ENCODE measurements around the gene CUL9. TPM values are rescaled to one million over a fixed set of nuclear protein-coding genes. Genes with fewer than 3 reads are reported as not detected.
A peak's percentile ranks its signal among the peaks of the same experiment; 100 is the strongest.

CUL9 gene
- total RNA-seq, 2 experiments from 2014 or later, result 34.0 to 35.1 TPM

DNA sequence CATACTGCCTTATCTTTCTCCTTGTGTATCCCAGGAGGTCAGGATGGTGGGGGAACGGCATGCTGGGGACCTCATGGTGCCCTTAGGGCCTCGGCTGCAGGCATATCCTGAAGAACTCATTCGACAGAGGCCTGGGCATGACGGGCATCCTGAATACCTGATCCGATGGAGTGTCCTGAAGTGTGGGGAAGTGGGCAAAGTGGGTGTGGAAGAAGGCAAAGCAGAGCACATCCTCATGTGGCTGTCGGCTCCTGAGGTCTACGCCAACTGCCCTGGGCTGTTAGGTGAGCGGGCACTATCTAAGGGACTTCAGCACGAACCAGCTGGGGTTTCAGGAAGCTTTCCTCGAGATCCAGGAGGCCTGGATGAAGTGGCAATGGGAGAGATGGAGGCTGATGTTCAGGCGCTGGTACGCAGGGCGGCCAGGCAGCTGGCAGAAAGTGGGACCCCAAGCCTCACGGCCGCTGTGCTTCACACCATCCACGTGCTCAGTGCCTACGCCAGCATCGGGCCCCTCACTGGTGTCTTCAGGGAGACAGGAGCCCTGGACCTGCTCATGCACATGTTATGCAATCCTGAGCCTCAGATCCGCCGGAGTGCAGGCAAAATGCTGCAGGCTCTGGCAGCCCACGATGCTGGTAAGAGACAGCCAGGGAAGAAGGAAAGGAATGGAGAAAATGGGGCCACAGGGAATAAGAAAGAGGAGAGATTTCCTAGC, 2.4 kb downstream of the CUL9 start:
- CTCF ChIA-PET, result interaction anchor here (0.5 to 1.1 kb wide), 3 partner anchors 10 to 1137 kb away, joined by 3 to 4 read pairs (median 3); no protein-coding TSS in a partner anchor
- peak overlapping the region; percentile 61 for H3K27ac Mint-ChIP-seq
- H3K4me1 Mint-ChIP-seq, result peaks cover 49% of the 10 kb centered on the region

DNA sequence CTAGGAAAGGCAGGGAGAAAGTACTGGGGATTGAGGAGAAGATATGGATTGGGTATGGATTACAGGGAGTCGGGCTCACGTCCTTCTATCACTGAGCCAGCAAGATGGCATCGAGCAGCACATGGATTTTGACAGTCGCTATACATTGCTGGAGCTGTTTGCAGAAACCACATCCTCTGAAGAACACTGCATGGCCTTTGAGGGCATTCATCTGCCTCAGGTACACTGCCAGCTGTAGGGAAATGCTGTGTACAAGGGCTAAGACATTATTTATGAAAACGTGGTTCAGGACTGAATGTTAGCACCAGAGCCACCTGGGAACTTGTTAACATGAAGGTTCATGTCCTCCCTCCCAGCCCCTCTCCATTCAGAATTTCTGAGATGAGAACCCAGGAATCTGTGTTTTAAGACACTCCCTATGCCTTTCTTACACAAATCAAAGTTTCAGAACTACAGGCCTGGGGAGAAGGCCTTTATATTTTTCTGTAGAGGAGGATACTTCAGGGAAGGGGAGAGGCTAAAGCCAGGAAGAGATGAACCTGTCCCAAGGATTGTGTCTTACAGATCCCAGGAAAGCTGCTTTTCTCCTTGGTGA, 3.5 kb downstream of the CUL9 start:
- H3K27ac Mint-ChIP-seq, result peak overlapping the region; percentile 63
- no peaks in the 10 kb centered on the region for H3K27me3 Mint-ChIP-seq
- no peaks in the 10 kb centered on the region for H3K9me3 Mint-ChIP-seq (ENCODE audit: low read depth)
- H3K36me3 Mint-ChIP-seq (ENCODE audit: low read depth), result peaks cover 37% of the 10 kb centered on the region
- ChIA-PET POLR2A (no interaction called here), CTCF (interaction anchor here (0.9 to 1.1 kb wide), 2 partner anchors 11 to 36 kb away, joined by 3 to 4 read pairs; no protein-coding TSS in a partner anchor)
- ATAC-seq (peak; percentile 37), DNase-seq (no peak)
- intact Hi-C loops (cut with DNase I, micrococcal nuclease), result no loop called here
- no peak overlapping the region for H3K4me3 Mint-ChIP-seq
- peaks cover 52% of the 10 kb centered on the region for H3K4me1 Mint-ChIP-seq

More for the DNA sequence above, 2.4 kb downstream of the CUL9 start:
- peak overlapping the region; percentile 28 for H3K4me3 Mint-ChIP-seq
- intact Hi-C loops (cut with DNase I, micrococcal nuclease), result no loop called here
- ATAC-seq (no peak), DNase-seq (no peak)
- peaks cover 32% of the 10 kb centered on the region for H3K36me3 Mint-ChIP-seq (ENCODE audit: low read depth)
- POLR2A ChIA-PET, result no interaction called here
- H3K27me3 Mint-ChIP-seq, result no peaks in the 10 kb centered on the region
- no peaks in the 10 kb centered on the region for H3K9me3 Mint-ChIP-seq (ENCODE audit: low read depth)

DNA sequence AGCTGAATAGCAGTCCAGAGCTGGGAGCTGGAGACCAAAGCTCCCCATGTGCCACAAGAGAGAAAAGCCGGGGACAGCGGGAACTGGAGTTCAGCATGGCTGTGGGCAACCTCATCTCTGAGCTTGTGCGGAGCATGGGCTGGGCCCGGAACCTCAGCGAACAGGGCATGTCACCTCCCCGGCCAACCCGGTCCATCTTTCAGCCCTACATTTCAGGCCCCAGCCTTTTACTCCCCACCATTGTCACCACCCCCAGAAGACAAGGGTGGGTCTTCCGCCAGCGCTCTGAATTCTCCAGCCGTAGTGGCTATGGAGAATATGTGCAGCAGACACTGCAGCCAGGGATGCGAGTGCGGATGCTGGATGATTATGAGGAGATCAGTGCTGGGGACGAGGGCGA, 4.0 kb downstream of the CUL9 start:
- peaks cover 38% of the 10 kb centered on the region for H3K36me3 Mint-ChIP-seq (ENCODE audit: low read depth)
- ATAC-seq (no peak), DNase-seq (no peak)
- POLR2A ChIA-PET, result no interaction called here
- no peaks in the 10 kb centered on the region for H3K27me3 Mint-ChIP-seq
- intact Hi-C loops (cut with DNase I, micrococcal nuclease), result no loop called here
- H3K9me3 Mint-ChIP-seq (ENCODE audit: low read depth), result no peaks in the 10 kb centered on the region
- peaks cover 55% of the 10 kb centered on the region for H3K4me1 Mint-ChIP-seq
- H3K27ac Mint-ChIP-seq, result peak overlapping the region; percentile 63
- H3K4me3 Mint-ChIP-seq, result no peak overlapping the region
- CTCF ChIA-PET, result interaction anchor here (0.9 kb wide), 1 partner anchor 36 kb away, joined by 3 read pairs; no protein-coding TSS in a partner anchor

DNA sequence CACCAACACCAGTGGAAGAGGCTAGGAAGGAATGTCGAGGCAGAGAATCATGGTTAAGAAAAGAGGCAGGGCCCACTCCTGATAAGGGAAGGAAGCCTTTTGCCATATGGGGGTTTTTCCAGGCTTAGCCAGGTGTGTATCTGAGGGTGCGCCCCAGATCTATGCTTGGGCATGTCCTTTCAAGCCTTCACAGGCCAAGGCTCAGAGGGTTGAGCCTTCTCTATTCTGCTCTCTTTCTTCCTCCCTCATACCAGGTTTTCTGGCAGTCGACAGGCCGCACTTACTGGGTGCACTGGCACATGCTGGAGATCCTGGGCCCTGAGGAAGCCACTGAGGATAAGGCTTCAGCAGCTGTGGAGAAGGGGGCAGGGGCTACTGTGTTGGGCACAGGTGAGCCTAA, 4.7 kb downstream of the CUL9 start:
- intact Hi-C loops (cut with DNase I, micrococcal nuclease), result no loop called here
- ChIA-PET CTCF (no interaction called here), POLR2A (no interaction called here)
- Mint-ChIP-seq H3K4me3 (no peak overlapping the region), H3K4me1 (peaks cover 48% of the 10 kb centered on the region), H3K9me3 (ENCODE audit: low read depth) (no peaks in the 10 kb centered on the region), H3K27ac (peak overlapping the region; percentile 52), H3K36me3 (ENCODE audit: low read depth) (peaks cover 36% of the 10 kb centered on the region), H3K27me3 (no peaks in the 10 kb centered on the region)
- ATAC-seq (no peak), DNase-seq (no peak)

DNA sequence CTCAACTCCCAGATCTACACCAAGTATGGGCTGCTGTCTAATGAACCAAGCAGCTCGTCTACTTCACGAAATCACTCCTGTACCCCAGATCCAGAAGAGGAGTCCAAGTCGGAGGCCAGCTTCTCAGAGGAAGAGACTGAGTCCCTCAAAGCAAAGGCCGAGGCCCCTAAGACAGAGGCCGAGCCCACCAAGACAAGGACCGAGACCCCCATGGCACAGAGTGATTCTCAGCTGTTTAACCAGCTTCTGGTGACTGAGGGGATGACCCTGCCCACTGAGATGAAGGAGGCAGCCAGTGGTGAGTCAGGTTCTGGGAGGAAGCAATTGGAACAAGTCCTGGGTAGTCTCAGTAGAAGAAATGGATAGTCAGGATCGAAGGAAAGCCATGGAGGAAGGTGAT, 5.8 kb downstream of the CUL9 start:
- Mint-ChIP-seq H3K4me3 (no peak overlapping the region), H3K27ac (no peak overlapping the region), H3K27me3 (no peaks in the 10 kb centered on the region), H3K36me3 (ENCODE audit: low read depth) (peaks cover 39% of the 10 kb centered on the region), H3K9me3 (ENCODE audit: low read depth) (no peaks in the 10 kb centered on the region), H3K4me1 (peaks cover 44% of the 10 kb centered on the region)
- DNase-seq, result no peak
- ATAC-seq, result no peak
- ChIA-PET POLR2A (no interaction called here), CTCF (interaction anchor here (0.5 to 1.1 kb wide), 3 partner anchors 14 to 413 kb away, joined by 3 to 4 read pairs (median 4); no protein-coding TSS in a partner anchor)
- intact Hi-C loops (cut with DNase I, micrococcal nuclease), result no loop called here

DNA sequence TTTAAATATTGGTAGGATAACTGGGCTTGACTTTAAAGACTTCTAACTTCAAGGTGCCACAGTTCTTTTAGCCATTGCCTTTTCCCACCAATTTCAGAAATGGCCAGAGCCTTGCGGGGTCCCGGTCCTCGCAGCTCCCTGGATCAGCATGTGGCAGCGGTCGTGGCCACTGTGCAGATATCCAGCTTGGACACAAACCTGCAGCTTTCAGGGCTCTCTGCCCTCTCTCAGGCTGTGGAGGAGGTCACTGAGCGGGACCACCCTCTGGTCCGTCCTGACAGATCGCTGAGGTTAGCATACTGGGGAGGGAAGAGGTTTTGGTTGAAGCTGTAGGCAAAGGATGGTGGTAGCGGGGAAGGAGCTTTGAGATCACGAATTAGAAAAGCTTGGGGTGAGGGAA, 6.4 kb downstream of the CUL9 start:
- intact Hi-C loops (cut with DNase I, micrococcal nuclease), result no loop called here
- no peaks in the 10 kb centered on the region for H3K9me3 Mint-ChIP-seq (ENCODE audit: low read depth)
- H3K4me3 Mint-ChIP-seq, result no peak overlapping the region
- ATAC-seq (no peak), DNase-seq (no peak)
- H3K27me3 Mint-ChIP-seq, result no peaks in the 10 kb centered on the region
- H3K4me1 Mint-ChIP-seq, result peaks cover 38% of the 10 kb centered on the region
- POLR2A ChIA-PET, result no interaction called here
- H3K27ac Mint-ChIP-seq, result no peak overlapping the region
- H3K36me3 Mint-ChIP-seq (ENCODE audit: low read depth), result peaks cover 44% of the 10 kb centered on the region
- CTCF ChIA-PET, result interaction anchor here (0.5 to 1.1 kb wide), 3 partner anchors 44 to 412 kb away, joined by 3 to 4 read pairs (median 3); no protein-coding TSS in a partner anchor

DNA sequence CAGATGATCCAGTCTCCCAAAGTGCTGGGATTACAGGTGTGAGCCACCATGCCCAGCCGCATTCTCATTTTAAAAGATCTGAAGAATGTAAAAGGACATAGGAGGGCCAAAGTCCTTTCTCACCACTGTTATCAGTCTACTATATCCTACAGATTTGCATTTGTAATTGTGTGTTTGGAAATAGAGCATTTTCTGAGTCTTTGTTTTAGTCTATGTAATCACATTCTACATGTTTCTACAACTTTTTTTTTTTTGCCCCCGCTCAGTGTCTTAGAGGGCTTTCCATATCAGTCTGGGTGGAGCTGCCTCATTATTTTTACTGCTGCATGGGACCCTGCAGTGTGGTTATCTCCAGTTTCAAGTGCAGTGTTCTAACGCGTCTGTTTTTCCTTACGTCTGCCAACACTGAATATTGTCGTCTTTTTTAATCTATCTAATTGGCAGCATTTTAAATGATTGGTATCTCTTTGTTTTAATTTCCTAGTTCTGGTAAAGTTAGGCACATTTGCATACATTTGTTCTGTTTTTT, 7.8 kb downstream of the CUL9 start:
- CTCF ChIA-PET, result no interaction called here

DNA sequence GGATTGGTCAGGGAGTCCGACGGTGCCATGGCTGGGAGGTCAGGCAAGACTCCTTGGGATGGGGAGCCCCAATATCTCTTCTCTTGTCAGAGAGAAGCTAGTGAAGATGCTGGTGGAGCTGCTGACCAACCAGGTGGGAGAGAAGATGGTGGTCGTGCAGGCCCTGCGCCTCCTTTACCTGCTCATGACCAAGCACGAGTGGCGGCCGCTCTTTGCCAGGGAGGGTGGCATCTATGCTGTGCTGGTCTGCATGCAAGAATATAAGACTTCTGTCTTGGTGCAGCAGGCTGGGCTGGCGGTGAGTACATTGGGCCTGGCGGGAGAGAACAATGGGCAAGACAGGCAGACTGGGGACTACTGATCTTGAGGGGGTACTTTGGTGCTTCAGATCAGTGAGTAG, 10.9 kb downstream of the CUL9 start:
- DNase-seq (no peak), ATAC-seq (no peak)
- Mint-ChIP-seq H3K36me3 (ENCODE audit: low read depth) (peaks cover 39% of the 10 kb centered on the region), H3K4me1 (peaks cover 10% of the 10 kb centered on the region), H3K27ac (no peak overlapping the region), H3K27me3 (no peaks in the 10 kb centered on the region), H3K9me3 (ENCODE audit: low read depth) (no peaks in the 10 kb centered on the region), H3K4me3 (no peak overlapping the region)
- intact Hi-C loops (cut with DNase I, micrococcal nuclease), result no loop called here
- ChIA-PET POLR2A (no interaction called here), CTCF (no interaction called here)

More for the DNA sequence above, 7.8 kb downstream of the CUL9 start:
- Mint-ChIP-seq H3K27ac (no peak overlapping the region), H3K36me3 (ENCODE audit: low read depth) (peaks cover 45% of the 10 kb centered on the region), H3K9me3 (ENCODE audit: low read depth) (no peaks in the 10 kb centered on the region), H3K27me3 (no peaks in the 10 kb centered on the region), H3K4me1 (peaks cover 24% of the 10 kb centered on the region), H3K4me3 (no peak overlapping the region)
- intact Hi-C loops (cut with DNase I, micrococcal nuclease), result no loop called here
- DNase-seq (no peak), ATAC-seq (no peak)
- POLR2A ChIA-PET, result no interaction called here

DNA sequence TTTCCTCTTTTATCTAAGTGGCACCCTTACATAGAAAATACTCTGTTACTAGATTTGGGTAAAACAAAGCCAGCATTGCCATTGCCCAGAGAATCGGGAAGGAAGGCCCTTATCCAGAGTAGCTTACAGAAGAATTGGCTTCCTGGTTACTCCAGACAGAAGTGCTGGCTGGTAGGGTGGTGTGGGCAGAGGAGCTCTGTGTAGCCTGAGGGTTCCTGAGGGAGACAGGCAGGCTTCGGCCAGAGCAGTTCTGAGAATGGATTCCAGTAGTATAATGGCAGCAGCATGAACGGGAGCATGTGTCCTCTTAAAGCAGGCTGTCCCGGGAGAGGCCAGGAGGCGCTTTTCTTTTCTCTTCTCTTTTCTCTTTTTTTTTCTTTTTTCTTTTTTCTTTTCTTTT, 11.9 kb downstream of the CUL9 start:
- ChIA-PET POLR2A (no interaction called here), CTCF (no interaction called here)
- H3K4me3 Mint-ChIP-seq, result no peak overlapping the region
- intact Hi-C loops (cut with DNase I, micrococcal nuclease), result no loop called here
- H3K27me3 Mint-ChIP-seq, result no peaks in the 10 kb centered on the region
- H3K27ac Mint-ChIP-seq, result no peak overlapping the region
- H3K9me3 Mint-ChIP-seq (ENCODE audit: low read depth), result no peaks in the 10 kb centered on the region
- H3K4me1 Mint-ChIP-seq, result peaks cover 7% of the 10 kb centered on the region
- H3K36me3 Mint-ChIP-seq (ENCODE audit: low read depth), result peaks cover 31% of the 10 kb centered on the region
- no peak for DNase-seq
- no peak for ATAC-seq

DNA sequence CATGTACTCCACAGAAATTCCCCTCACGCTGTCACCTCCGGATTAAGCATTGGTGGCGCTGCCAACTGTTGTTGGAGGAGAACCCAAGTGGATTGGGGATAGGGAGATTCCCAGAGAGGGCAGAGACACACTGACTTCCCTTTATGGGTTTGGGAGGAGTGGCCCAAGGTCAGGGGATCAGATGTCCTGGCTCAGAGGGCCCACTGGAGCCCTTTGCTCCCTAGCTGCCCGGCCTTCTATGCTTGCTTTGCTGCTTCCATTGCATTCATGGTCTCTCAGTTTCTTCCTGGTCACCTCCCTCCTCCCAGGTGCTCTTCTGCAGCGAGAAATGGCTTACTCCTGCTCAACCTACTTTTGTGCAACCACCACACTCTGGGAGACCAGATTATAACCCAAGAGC, 14.3 kb downstream of the CUL9 start:
- no peaks in the 10 kb centered on the region for H3K9me3 Mint-ChIP-seq (ENCODE audit: low read depth)
- DNase-seq (no peak), ATAC-seq (no peak)
- ChIA-PET POLR2A (no interaction called here), CTCF (no interaction called here)
- no peaks in the 10 kb centered on the region for H3K27me3 Mint-ChIP-seq
- no peak overlapping the region for H3K4me3 Mint-ChIP-seq
- H3K36me3 Mint-ChIP-seq (ENCODE audit: low read depth), result peaks cover 41% of the 10 kb centered on the region
- H3K4me1 Mint-ChIP-seq, result no peaks in the 10 kb centered on the region
- intact Hi-C loops (cut with DNase I, micrococcal nuclease), result no loop called here
- no peak overlapping the region for H3K27ac Mint-ChIP-seq

DNA sequence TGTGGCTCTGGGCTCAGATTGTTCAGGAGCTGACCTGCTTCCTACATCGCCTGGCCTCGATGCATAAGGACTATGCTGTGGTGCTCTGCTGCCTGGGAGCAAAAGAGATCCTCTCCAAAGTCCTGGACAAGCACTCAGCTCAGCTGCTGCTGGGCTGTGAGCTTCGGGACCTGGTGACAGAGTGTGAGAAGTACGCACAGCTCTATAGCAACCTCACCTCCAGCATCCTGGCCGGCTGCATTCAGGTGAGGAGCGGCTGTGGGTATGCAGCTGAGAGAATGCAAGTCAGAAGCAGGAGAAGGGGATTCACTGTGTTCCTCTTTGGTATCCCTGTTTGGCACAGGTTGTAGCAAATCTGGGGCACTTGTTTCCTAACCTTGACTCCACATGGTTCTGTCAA, 17.9 kb downstream of the CUL9 start:
- ChIA-PET POLR2A (no interaction called here), CTCF (interaction anchor here (0.8 kb wide), 2 partner anchors 57 to 307 kb away, joined by 3 read pairs; no protein-coding TSS in a partner anchor)
- DNase-seq (no peak), ATAC-seq (no peak)
- Mint-ChIP-seq H3K4me3 (no peak overlapping the region), H3K27me3 (no peaks in the 10 kb centered on the region), H3K36me3 (ENCODE audit: low read depth) (peaks cover 28% of the 10 kb centered on the region), H3K9me3 (ENCODE audit: low read depth) (no peaks in the 10 kb centered on the region), H3K4me1 (no peaks in the 10 kb centered on the region), H3K27ac (peak overlapping the region; percentile 52)
- intact Hi-C loops (cut with DNase I, micrococcal nuclease), result no loop called here

DNA sequence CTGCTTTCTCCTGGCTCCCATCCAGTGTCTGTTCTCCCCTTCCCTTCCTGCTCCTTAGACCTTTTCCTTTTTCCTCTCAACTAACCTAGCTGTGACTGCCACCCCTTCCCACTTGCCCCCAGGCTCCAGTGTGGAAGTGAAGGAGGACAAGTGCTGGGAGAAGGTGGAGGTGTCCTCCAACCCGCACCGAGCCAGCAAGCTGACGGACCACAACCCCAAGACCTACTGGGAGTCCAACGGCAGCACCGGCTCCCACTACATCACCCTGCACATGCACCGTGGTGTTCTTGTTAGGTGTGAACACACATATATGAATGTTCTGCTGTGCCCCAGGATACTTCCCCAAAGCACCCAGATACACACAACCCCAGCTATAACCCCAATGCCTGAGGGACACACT, 18.5 kb downstream of the CUL9 start:
- no peak for ATAC-seq
- Mint-ChIP-seq H3K27ac (no peak overlapping the region), H3K9me3 (ENCODE audit: low read depth) (no peaks in the 10 kb centered on the region), H3K36me3 (ENCODE audit: low read depth) (peaks cover 30% of the 10 kb centered on the region), H3K4me3 (no peak overlapping the region), H3K4me1 (no peaks in the 10 kb centered on the region), H3K27me3 (no peaks in the 10 kb centered on the region)
- intact Hi-C loops (cut with DNase I, micrococcal nuclease), result no loop called here
- ChIA-PET CTCF (interaction anchor here (1.4 kb wide), 1 partner anchor 57 kb away, joined by 3 read pairs; no protein-coding TSS in a partner anchor), POLR2A (no interaction called here)
- no peak for DNase-seq
